HepG2 (cell line): ENCODE measurements around the gene PIH1D2. TPM values are rescaled to one million over a fixed set of nuclear protein-coding genes. Genes with fewer than 3 reads are reported as not detected.

Experiments
- DNMT3B ChIP-seq: conservative IDR thresholded peaks from 2 replicates; pipeline ENCODE4 v1.6.1; 2016; ENCODE audit warnings: missing biosample characterization, control low read depth
- HMGXB3 ChIP-seq: sonication (generic); formaldehyde crosslinking; IDR thresholded peaks from 2 replicates; pipeline ENCODE4 v1.4.0; 2020; ENCODE audit warnings: missing genetic modification reagents, borderline replicate concordance
- KDM5A ChIP-seq: fragments of 200-600 bp; sonication (generic); IDR thresholded peaks from 2 replicates; pipeline ENCODE4 v1.7.0; 2018; ENCODE audit warnings: antibody characterized with exemption, mild to moderate bottlenecking, low read length, borderline replicate concordance
- KDM5B ChIP-seq: sonication (generic); formaldehyde crosslinking; IDR thresholded peaks from 2 replicates; pipeline ENCODE4 v1.4.0; 2020; ENCODE audit warnings: missing genetic modification reagents, mild to moderate bottlenecking, borderline replicate concordance
- MXD1 ChIP-seq: sonication (generic); formaldehyde crosslinking; IDR thresholded peaks from 2 replicates; pipeline ENCODE4 v1.4.0; 2020; ENCODE audit warnings: mild to moderate bottlenecking, missing genetic modification reagents
- MYNN ChIP-seq: sonication (generic); formaldehyde crosslinking; IDR thresholded peaks from 2 replicates; pipeline ENCODE4 v1.4.0; 2020; ENCODE audit warnings: mild to moderate bottlenecking, low read depth, missing genetic modification reagents
- SIN3B ChIP-seq: fragments of 150-350 bp; IDR thresholded peaks from 2 replicates; pipeline ENCODE4 v1.6.1; 2014; ENCODE audit warnings: low read length
- ZBTB49 ChIP-seq: sonication (generic); formaldehyde crosslinking; IDR thresholded peaks from 2 replicates; pipeline ENCODE4 v1.4.0; 2020; ENCODE audit warnings: missing genetic modification reagents, borderline replicate concordance
- ZNF142 ChIP-seq: sonication (generic); formaldehyde crosslinking; IDR thresholded peaks from 2 replicates; pipeline ENCODE4 v1.4.0; 2020; ENCODE audit warnings: missing genetic modification reagents
- ZNF329 ChIP-seq: sonication (generic); formaldehyde crosslinking; IDR thresholded peaks from 2 replicates; pipeline ENCODE4 v1.9.0; 2021; ENCODE audit warnings: low read depth, mild to moderate bottlenecking, missing genetic modification reagents
- ZNF7 ChIP-seq: IDR thresholded peaks from 2 replicates; pipeline ENCODE4 v1.6.1; 2016; ENCODE audit warnings: missing biosample characterization, missing genetic modification reagents
- ZNF703 ChIP-seq: sonication (generic); formaldehyde crosslinking; IDR thresholded peaks from 2 replicates; pipeline ENCODE4 v1.5.1; 2020; ENCODE audit warnings: missing genetic modification reagents, mild to moderate bottlenecking, moderate library complexity, borderline replicate concordance
- polyA plus RNA-seq, 8 experiments: library from polyadenylated mRNA; depleted of rRNA in 3 of 8; stranded (reverse) in 7 of 8; unstranded in 1 of 8; fragments of >200 nt; fragmentation: Illumina TruSeq in 4 of 8; extraction: Trizol in 4 of 8; gene quantifications; 2 replicates each; pipeline versions ENCODE4 v1.2.1 to v1.2.3, GENCODE V29; 2011 to 2016; ENCODE audit warnings: low read depth in 4 of 8, missing spikeins in 1 of 8, mixed read lengths in 1 of 8; ENCODE audit not compliant: insufficient read depth in 1 of 8
- total RNA-seq, 5 experiments: library from RNA; depleted of rRNA; stranded (reverse); fragments of >200 nt; fragmentation: Illumina TruSeq; extraction: Trizol; gene quantifications; 2 replicates each; pipeline ENCODE4 v1.2.3, GENCODE V29; 2016; ENCODE audit warnings: low read depth in 1 of 5

Gene PIH1D2
- total and polyA plus RNA-seq, 2 of the 13 experiments (the other 11 are each of a cell fraction or from before 2014, with no cell fraction given), result 0.49 to 2.7 TPM

- TF ChIP-seq ZNF7 (CRISPR knock-in tag) (no peak), DNMT3B (no peak), HMGXB3 (peak; percentile 54; the same call in 1 of the 2 replicates), KDM5B (CRISPR knock-in tag) (peak; percentile 55; the same call in 1 of the 2 replicates), MXD1 (CRISPR knock-in tag) (peak; percentile 58; the same call in 1 of the 2 replicates), ZNF703 (CRISPR knock-in tag) (no peak), SIN3B (peak; percentile 85), ZBTB49 (CRISPR knock-in tag) (no peak), ZNF142 (CRISPR knock-in tag) (peak; percentile 33; the same call in 1 of the 2 replicates), KDM5A (peak; percentile 99), MYNN (CRISPR knock-in tag) (peak; percentile 20; the same call in 1 of the 2 replicates), ZNF329 (CRISPR knock-in tag) (no peak)
Measured at GRCh38 chr11:112073941-112074811, at the start of gene PIH1D2, which contains the start of gene NKAPD1 (continued).
